GM23248 (cell line): Measurements from ENCODE around the gene COPS6. TPM values are rescaled to one million over a fixed set of nuclear protein-coding genes. Genes with fewer than 3 reads are reported as not detected.
A peak's percentile ranks its signal among the peaks of the same experiment; 100 is the strongest.

ENCODE experiments used
- DNase-seq: peaks from one replicate; pipeline ENCODE4 v3.0.0-alpha.2; 2015
- H2AFZ ChIP-seq: fragments of 200-600 bp; sonication (generic); 2 replicates; pipeline ENCODE4 v1.6.1; 2016; ENCODE audit warnings: antibody characterized with exemption
- H3F3A ChIP-seq: fragments of 200-600 bp; sonication (generic); 2 replicates; pipeline ENCODE4 v1.6.1; 2016; ENCODE audit warnings: mild to moderate bottlenecking, antibody characterized with exemption, mixed run types; ENCODE audit not compliant: insufficient read depth
- H3K27ac ChIP-seq: fragments of 200-600 bp; sonication (generic); 2 replicates; pipeline ENCODE4 v1.5.1; 2016; ENCODE audit warnings: mild to moderate bottlenecking
- H3K27me3 ChIP-seq: fragments of 200-600 bp; sonication (generic); replicated peaks from 2 replicates; pipeline ENCODE4 v1.6.1; 2016; ENCODE audit warnings: mild to moderate bottlenecking; ENCODE audit not compliant: insufficient read depth
- H3K36me3 ChIP-seq: fragments of 200-600 bp; sonication (generic); 2 replicates; pipeline ENCODE4 v1.6.1; 2016; ENCODE audit warnings: low read depth, mild to moderate bottlenecking
- H3K4me1 ChIP-seq: fragments of 200-600 bp; sonication (generic); 2 replicates; pipeline ENCODE4 v1.6.1; 2016; ENCODE audit warnings: mild to moderate bottlenecking; ENCODE audit not compliant: insufficient read depth
- H3K4me2 ChIP-seq: fragments of 200-600 bp; sonication (generic); one replicate; pipeline ENCODE4 v1.6.1; 2016; ENCODE audit warnings: mild to moderate bottlenecking; ENCODE audit not compliant: unreplicated experiment
- H3K4me3 ChIP-seq: fragments of 200-600 bp; sonication (generic); 2 replicates; pipeline ENCODE4 v1.5.1; 2016; ENCODE audit warnings: mild to moderate bottlenecking
- H3K79me2 ChIP-seq: fragments of 200-600 bp; sonication (generic); 2 replicates; pipeline ENCODE4 v1.6.1; 2016; ENCODE audit warnings: mild to moderate bottlenecking; ENCODE audit not compliant: insufficient read depth
- H3K9ac ChIP-seq: fragments of 200-600 bp; sonication (generic); 2 replicates; pipeline ENCODE4 v1.6.1; 2016; ENCODE audit warnings: mild to moderate bottlenecking
- H3K9me2 ChIP-seq: fragments of 200-600 bp; sonication (generic); 2 replicates; pipeline ENCODE4 v1.6.1; 2016; ENCODE audit warnings: mixed run types, mild to moderate bottlenecking, moderate library complexity; ENCODE audit not compliant: insufficient read depth
- H3K9me3 ChIP-seq: fragments of 200-600 bp; sonication (generic); one replicate; pipeline ENCODE4 v1.6.1; 2017; ENCODE audit warnings: low read depth
- H4K20me1 ChIP-seq: fragments of 200-600 bp; sonication (generic); 2 replicates; pipeline ENCODE4 v1.6.0; 2016; ENCODE audit not compliant: insufficient read depth
- EZH2 ChIP-seq: fragments of 200-600 bp; sonication (generic); IDR thresholded peaks from 2 replicates; pipeline ENCODE4 v1.6.1; 2018; ENCODE audit warnings: antibody characterized with exemption, mild to moderate bottlenecking; ENCODE audit not compliant: insufficient read depth, poor library complexity, severe bottlenecking
- EZH2phosphoT487 ChIP-seq: fragments of 200-600 bp; sonication (generic); IDR thresholded peaks from 2 replicates; pipeline ENCODE4 v1.6.1; 2018; ENCODE audit warnings: antibody characterized with exemption, moderate library complexity, mild to moderate bottlenecking, low read depth; ENCODE audit not compliant: insufficient read depth
- WGBS, 2 experiments: methylation state at CpG; one replicate each; pipeline ENCODE4 v1.1.6; 2015 to 2017; ENCODE audit warnings: low lambda C conversion rate in 2 of 2, low coverage in 1 of 2; ENCODE audit errors: missing lambda C conversion rate in 2 of 2; 5-methylcytosine and 5-hydroxymethylcytosine counted together
- in situ Hi-C: fragments of 300-500 bp; cut with MboI; formaldehyde crosslinking; loops from 2 replicates; pipeline ENCODE4 v1.15.0; 2020
- polyA plus RNA-seq: library from polyadenylated mRNA; unstranded; fragments of >200 nt; fragmentation: Nextera tagmentation; extraction: Ambion mirVana; gene quantifications from 2 replicates; pipeline ENCODE4 v1.2.1, GENCODE V29; 2016
- total RNA-seq: library from RNA; depleted of rRNA; stranded (reverse); fragments of >200 nt; shearing (Covaris generic); gene quantifications from 2 replicates; pipeline ENCODE4 v1.2.3, GENCODE V29; 2014

COPS6 gene
- total and polyA plus RNA-seq, 2 experiments from 2014 or later, result 79.1 to 214 TPM

DNA sequence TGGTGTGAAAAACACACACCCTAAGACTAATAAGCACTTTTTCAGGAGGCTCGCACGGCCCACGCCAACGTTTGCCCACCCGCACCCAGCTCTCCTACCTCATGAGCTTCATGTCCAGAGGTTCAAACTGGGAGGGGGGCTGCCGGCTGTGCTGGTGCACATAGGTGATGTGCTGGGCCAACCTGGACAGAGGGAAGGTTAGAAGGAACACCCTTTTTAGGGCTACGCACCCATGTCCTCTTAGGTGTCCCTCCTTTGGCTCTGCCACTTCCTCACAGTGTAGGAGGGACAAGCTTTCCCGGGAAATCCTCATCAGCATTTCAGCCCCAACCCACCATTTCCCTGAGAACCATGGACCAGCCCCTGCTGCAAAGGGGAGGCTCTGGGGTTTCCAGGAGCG is 6.5 kb downstream of the COPS6 start:
- peaks cover 57% of the 10 kb centered on the region for H3K36me3 ChIP-seq
- peaks cover 12% of the 10 kb centered on the region for H3K4me1 ChIP-seq
- 75 to 80% methylated on average over 9 of the region's 9 CpGs for WGBS, 2 experiments
- H3K9ac ChIP-seq, result no peak overlapping the region
- H3K79me2 ChIP-seq, result peaks cover 87% of the 10 kb centered on the region
- H4K20me1 ChIP-seq, result no peaks in the 10 kb centered on the region
- H3K9me2 ChIP-seq, result no peaks in the 10 kb centered on the region
- no peak overlapping the region for H3K4me2 ChIP-seq
- no peak for DNase-seq
- no peaks in the 10 kb centered on the region for H3K27me3 ChIP-seq
- H3F3A ChIP-seq, result peaks cover 55% of the 10 kb centered on the region
- in situ Hi-C loops, result no loop called here
- no peak overlapping the region for H2AFZ ChIP-seq
- no peak overlapping the region for H3K4me3 ChIP-seq
- no peak overlapping the region for H3K27ac ChIP-seq
- H3K9me3 ChIP-seq, result no peaks in the 10 kb centered on the region
- TF ChIP-seq EZH2, result no peak
- TF ChIP-seq EZH2phosphoT487, result no peak

GRCh38 chr7:100095704-100096103 is 6.9 kb downstream of the COPS6 start:
- Histone ChIP-seq H3K36me3 (peaks cover 57% of the 10 kb centered on the region), H3K79me2 (peaks cover 83% of the 10 kb centered on the region), H2AFZ (no peak overlapping the region), H3K27me3 (no peaks in the 10 kb centered on the region), H3K27ac (no peak overlapping the region), H3K9me3 (no peaks in the 10 kb centered on the region), H3F3A (peaks cover 50% of the 10 kb centered on the region), H4K20me1 (no peaks in the 10 kb centered on the region), H3K4me2 (no peak overlapping the region), H3K4me3 (no peak overlapping the region), H3K9ac (no peak overlapping the region), H3K4me1 (peaks cover 10% of the 10 kb centered on the region; the same call in 1 of the 2 replicates), H3K9me2 (no peaks in the 10 kb centered on the region)
- 94% methylated on average over 17 of the region's 17 CpGs for WGBS, 2 experiments
- TF ChIP-seq EZH2, result no peak
- in situ Hi-C loops, result no loop called here
- DNase-seq, result no peak

- no peak for TF ChIP-seq EZH2
- no peak for TF ChIP-seq EZH2phosphoT487
- Histone ChIP-seq H4K20me1 (no peaks in the 10 kb centered on the region), H3F3A (peaks cover 21% of the 10 kb centered on the region; the same call in 1 of the 2 replicates), H3K27me3 (no peaks in the 10 kb centered on the region), H3K9ac (0 out of 2 replicates have a peak overlapping the region, but pooled peaks have one; percentile 86), H3K79me2 (peaks cover 66% of the 10 kb centered on the region), H3K27ac (no peak overlapping the region), H3K4me1 (peaks cover 5% of the 10 kb centered on the region; the same call in 1 of the 2 replicates), H3K36me3 (peaks cover 41% of the 10 kb centered on the region), H3K4me2 (no peak overlapping the region), H3K9me2 (no peaks in the 10 kb centered on the region), H2AFZ (no peak overlapping the region), H3K4me3 (no peak overlapping the region), H3K9me3 (no peaks in the 10 kb centered on the region)
- no peak for DNase-seq
- WGBS, 2 experiments, result 86 to 95% methylated on average over 10 of the region's 10 CpGs
- in situ Hi-C loops, result no loop called here
Observed at GRCh38 chr7:100098913-100099312, 10.1 kb downstream of the COPS6 start.

- Histone ChIP-seq H3K9me2 (no peaks in the 10 kb centered on the region), H3K4me3 (peak overlapping the region; percentile 94), H3K4me1 (peaks cover 5% of the 10 kb centered on the region; the same call in 1 of the 2 replicates), H3K79me2 (peaks cover 63% of the 10 kb centered on the region), H3K36me3 (peaks cover 40% of the 10 kb centered on the region), H3K9me3 (no peaks in the 10 kb centered on the region), H3K9ac (peak overlapping the region; percentile 86), H3K27ac (no peak overlapping the region), H4K20me1 (no peaks in the 10 kb centered on the region), H3K4me2 (peak overlapping the region; percentile 99), H2AFZ (0 out of 2 replicates have a peak overlapping the region, but pooled peaks have one; percentile 61), H3F3A (peaks cover 18% of the 10 kb centered on the region; the same call in 1 of the 2 replicates), H3K27me3 (no peaks in the 10 kb centered on the region)
- no peak for TF ChIP-seq EZH2phosphoT487
- no peak for TF ChIP-seq EZH2
- in situ Hi-C loops, result no loop called here
- DNase-seq, result no peak
- WGBS, 2 experiments, result 83 to 88% methylated on average over 12 of the region's 12 CpGs
Observed at GRCh38 chr7:100099452-100099851, 10.7 kb downstream of the COPS6 start.
